ENCODE results near the gene CARD6. TPM values are rescaled to one million over a fixed set of nuclear protein-coding genes. Genes with fewer than 3 reads are reported as not detected.

CARD6 gene
- total and polyA plus RNA-seq, 2 of the 8 experiments (the other 6 are each of a cell fraction or from before 2014, with no cell fraction given), result 0.41 to 0.50 TPM

DNA sequence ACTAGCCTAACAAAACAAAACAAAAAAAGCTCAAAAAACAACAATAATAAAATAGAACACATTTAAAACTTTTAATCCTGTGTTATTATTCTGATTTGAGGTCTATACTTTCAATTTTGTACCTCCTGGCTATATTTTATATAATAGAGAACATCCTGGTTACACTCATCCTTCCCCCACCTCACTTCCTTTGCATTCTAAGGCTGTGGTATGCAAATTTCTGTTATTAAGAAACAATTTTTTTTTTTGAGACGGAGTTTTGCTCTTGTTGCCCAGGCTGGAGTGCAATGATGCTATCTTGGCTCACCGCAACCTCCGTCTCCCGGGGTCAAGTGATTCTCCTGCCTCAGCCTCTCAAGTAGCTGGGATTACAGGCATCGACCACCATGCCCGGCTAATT is 3.1 kb upstream of the CARD6 start:
- WGBS, 2 experiments (ENCODE audit: extremely low coverage in 1 of 2, insufficient coverage in 1 of 2, insufficient read length in 1 of 2, insufficient replicate concordance in 2 of 2, low coverage in 1 of 2, low lambda C conversion rate in 2 of 2, missing lambda C conversion rate in 1 of 2), result 90% methylated on average over 6 of the region's 6 CpGs; no CpG with 5 or more reads in 1 of the 2 experiments
- TF ChIP-seq RXRA (IDR thresholded peaks at IDR 0.05; ENCODE audit: insufficient read depth, low read depth, low read length), result no peak
- TF ChIP-seq, protein P1, sequence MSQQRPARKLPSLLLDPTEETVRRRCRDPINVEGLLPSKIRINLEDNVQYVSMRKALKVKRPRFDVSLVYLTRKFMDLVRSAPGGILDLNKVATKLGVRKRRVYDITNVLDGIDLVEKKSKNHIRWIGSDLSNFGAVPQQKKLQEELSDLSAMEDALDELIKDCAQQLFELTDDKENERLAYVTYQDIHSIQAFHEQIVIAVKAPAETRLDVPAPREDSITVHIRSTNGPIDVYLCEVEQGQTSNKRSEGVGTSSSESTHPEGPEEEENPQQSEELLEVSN (IDR thresholded peaks at IDR 0.05), result no peak
- TF ChIP-seq RFX5 (IDR thresholded peaks at IDR 0.05; ENCODE audit: borderline replicate concordance, low read depth, low read length), result no peak
- no peak for TF ChIP-seq CBX5 (IDR thresholded peaks at IDR 0.05; ENCODE audit: low read depth, low read length)
- TF ChIP-seq HDAC6 (IDR thresholded peaks at IDR 0.05; ENCODE audit: low read depth, low read length), result no peak

More for the DNA sequence above, 3.1 kb upstream of the CARD6 start:
- H2AK5ac ChIP-seq (ENCODE audit: low read depth, low read length), result no peak overlapping the region
- peaks cover 8% of the 10 kb centered on the region for H3K23me2 ChIP-seq (ENCODE audit: low read depth, low read length)
- FAIRE-seq, result no peak
- no peaks in the 10 kb centered on the region for H3K27me3 ChIP-seq (replicated peaks in 1 of 4; ENCODE audit: control insufficient read depth in 3 of 4, extremely low read depth in 1 of 4, insufficient read depth in 3 of 4, low read length in 3 of 4)
- H3K79me2 ChIP-seq (ENCODE audit: control insufficient read depth in 1 of 2, insufficient read depth in 2 of 2, low read length in 2 of 2), result peaks cover 17 to 20% of the 10 kb centered on the region in 2 experiments
- H3K4me1 ChIP-seq (replicated peaks in 1 of 4; ENCODE audit: control insufficient read depth in 3 of 4, insufficient read depth in 4 of 4, low read length in 3 of 4), result peaks cover 0 to 7% (median under 1%) of the 10 kb centered on the region in 4 experiments; a peak in 2 of 7 replicates
- no peak overlapping the region for H2BK5ac ChIP-seq (ENCODE audit: low read depth, low read length)
- no peak overlapping the region for H2BK20ac ChIP-seq (ENCODE audit: low read length)
- H3K9me3 ChIP-seq (ENCODE audit: insufficient read depth in 2 of 2, low read depth in 1 of 2, low read length in 1 of 2), result no peaks in the 10 kb centered on the region
- H3K27ac ChIP-seq (ENCODE audit: low read depth, low read length), result no peak overlapping the region
- no peak overlapping the region for H3K4ac ChIP-seq (replicated peaks; ENCODE audit: insufficient read length, low read depth, low read length)
- H2BK12ac ChIP-seq (ENCODE audit: low read depth, low read length), result no peak overlapping the region
- H3K4me2 ChIP-seq (ENCODE audit: insufficient read depth in 1 of 2, low read depth in 2 of 2, low read length in 2 of 2), result no peak overlapping the region
- CTCF ChIA-PET (ENCODE audit: partially characterized antibody), result no interaction called here
- peaks cover 3 to 6% of the 10 kb centered on the region in 2 experiments for H4K20me1 ChIP-seq (replicated peaks in 1 of 2; ENCODE audit: control insufficient read depth in 1 of 2, insufficient read depth in 2 of 2, low read length in 2 of 2)
- no peak overlapping the region for H4K5ac ChIP-seq (ENCODE audit: insufficient read length, low read depth, low read length)
- no peak overlapping the region for H4K91ac ChIP-seq (replicated peaks; ENCODE audit: insufficient read length, low read length)
- H3K18ac ChIP-seq (ENCODE audit: extremely low read depth, low read length), result no peak overlapping the region
- POLR2A ChIA-PET (ENCODE audit: partially characterized antibody), result interaction anchor here (1.3 to 2.2 kb wide), 2 partner anchors 9 kb away, joined by 3 to 10 read pairs; no protein-coding TSS in a partner anchor
- no peak overlapping the region for H4K8ac ChIP-seq (ENCODE audit: extremely low read depth, insufficient read depth, low read length)
- no peak overlapping the region for H3K14ac ChIP-seq (ENCODE audit: insufficient read length)
- DNase-seq (ENCODE audit: low read depth in 1 of 2, low spot score in 2 of 2), result no peak
- no peak overlapping the region for H3K23ac ChIP-seq (ENCODE audit: insufficient read length)
- H2BK120ac ChIP-seq (replicated peaks; ENCODE audit: low read depth, low read length), result no peak overlapping the region
- peaks cover 8 to 15% (median 13%) of the 10 kb centered on the region in 4 experiments for H3K36me3 ChIP-seq (ENCODE audit: control insufficient read depth in 2 of 4, insufficient read depth in 4 of 4, low read length in 3 of 4)
- no peak overlapping the region for H3K9ac ChIP-seq (replicated peaks in 1 of 4; ENCODE audit: extremely low read depth in 1 of 4, low read depth in 3 of 4, low read length in 3 of 4)
- no peak overlapping the region for H3K56ac ChIP-seq (replicated peaks; ENCODE audit: insufficient read length, low read depth, low read length)
- H2AFZ ChIP-seq (ENCODE audit: low read length), result no peak overlapping the region
- H2BK15ac ChIP-seq (ENCODE audit: low read length), result no peak overlapping the region
- H3K4me3 ChIP-seq (ENCODE audit: extremely low read depth in 1 of 4, insufficient read depth in 2 of 4, low read depth in 3 of 4, low read length in 4 of 4), result no peak overlapping the region
- H3K79me1 ChIP-seq (ENCODE audit: low read depth, low read length), result 0 out of 2 replicates have a peak, but pooled peaks cover 2% of the 10 kb centered on the region

Data from H1 (cell line).